A549 treated with ZK216348 at 1 μM for 4 hours (cell line): ENCODE results near the gene FTSJ1. TPM values are rescaled to one million over a fixed set of nuclear protein-coding genes. Genes with fewer than 3 reads are reported as not detected.

Source experiments
- total RNA-seq: library from RNA; stranded (reverse); fragments of 200-300 nt; extraction: Qiagen RNA extraction; gene quantifications from 5 replicates; pipeline ENCODE4 v1.2.3, GENCODE V29; 2022; ENCODE audit warnings: low read depth

Gene FTSJ1
- 64.7 to 76.3 TPM (median 69.2 TPM) in 5 replicates for total RNA-seq

GRCh38 chrX:48475774-48476577 is at the start of gene FTSJ1:
TSS of gene FTSJ1 (plus strand) at chrX:48476199. CDS start at chrX:48478048, 1,849 bp downstream.

GRCh38 chrX:48470110-48470832 is 5.7 kb upstream of the FTSJ1 start, which contains the start of gene SLC38A5:
TSS of gene SLC38A5 (minus strand) at chrX:48470260. CDS start at chrX:48467924, 2,336 bp downstream.

GRCh38 chrX:48508400-48509244 is 32.6 kb downstream of the FTSJ1 start, which contains the start of gene PORCN:
TSS of gene PORCN (plus strand) at chrX:48508992. CDS start at chrX:48509821, 829 bp downstream.

GRCh38 chrX:48521353-48522243 is 45.6 kb downstream of the FTSJ1 start, which contains the start of gene EBP:
TSS of gene EBP (plus strand) at chrX:48521808. CDS start at chrX:48523772, 1,964 bp downstream.

Other genes starting within 250 kb of the FTSJ1 start
- gene SSX1, start 220.8 kb upstream of the FTSJ1 start, total RNA-seq = not detected in 5 replicates
- not detected in 5 replicates for gene SSX3, start 119.5 kb upstream of the FTSJ1 start, total RNA-seq
- not detected in 5 replicates for gene SSX4, start 92.7 kb upstream of the FTSJ1 start, total RNA-seq
- gene SSX4B, start 64.2 kb upstream of the FTSJ1 start, total RNA-seq = not detected in 5 replicates
- 0.32 to 0.38 TPM (median 0.35 TPM) in 3 of 5 replicates, not detected in the others for gene SLC38A5, start 5.9 kb upstream of the FTSJ1 start, total RNA-seq
- gene PORCN, start 32.8 kb downstream of the FTSJ1 start, total RNA-seq = 12.4 to 19.4 TPM (median 18.0 TPM) in 5 replicates
- 111 to 149 TPM (median 144 TPM) in 5 replicates for gene EBP, start 45.6 kb downstream of the FTSJ1 start, total RNA-seq
- gene TBC1D25, start 63.5 kb downstream of the FTSJ1 start, total RNA-seq = 9.4 to 13.6 TPM (median 12.3 TPM) in 5 replicates
- 327 to 627 TPM (median 354 TPM) in 5 replicates for gene RBM3, start 98.3 kb downstream of the FTSJ1 start, total RNA-seq
- gene WDR13, start 121.3 kb downstream of the FTSJ1 start, total RNA-seq = 56.8 to 92.4 TPM (median 73.5 TPM) in 5 replicates
- gene WAS, start 207.6 kb downstream of the FTSJ1 start, total RNA-seq = 0.13 to 0.52 TPM (median 0.19 TPM) in 4 of 5 replicates, not detected in the other
- 17.4 to 24.2 TPM (median 23.1 TPM) in 5 replicates for gene SUV39H1, start 220.5 kb downstream of the FTSJ1 start, total RNA-seq